ENCODE data around the gene ZPLD1. TPM values are rescaled to one million over a fixed set of nuclear protein-coding genes. Genes with fewer than 3 reads are reported as not detected.

The ZPLD1 gene
- total RNA-seq, 3 donors from 2014 or later = 0.33 to 0.59 TPM; not detected in 1

- Histone ChIP-seq H3K36me3 (no peaks in the 10 kb centered on the region), H3K4me3 (no peak overlapping the region), H3K27me3 (no peaks in the 10 kb centered on the region), H3K4me1 (no peaks in the 10 kb centered on the region), H3K27ac (no peak overlapping the region), H3K9me3 (no peaks in the 10 kb centered on the region)
- intact Hi-C loops (cut with DNase I; ENCODE audit: low total_unique reads) = no loop called here
- TF ChIP-seq POLR2AphosphoS5 (IDR thresholded peaks at IDR 0.05) (no peak), POLR2A (IDR thresholded peaks at IDR 0.05) (no peak), CTCF (IDR thresholded peaks at IDR 0.05) (no peak)
- DNase-seq (ENCODE audit: low spot score in 2 of 2) = no peak
These were observed 36.2 kb downstream of the ZPLD1 start for GRCh38 chr3:102471001-102471400.

- no peak for DNase-seq (ENCODE audit: low spot score in 2 of 2)
- TF ChIP-seq CTCF (IDR thresholded peaks at IDR 0.05) (no peak), POLR2A (IDR thresholded peaks at IDR 0.05) (no peak), POLR2AphosphoS5 (IDR thresholded peaks at IDR 0.05) (no peak)
- H3K36me3 ChIP-seq = no peaks in the 10 kb centered on the region
- intact Hi-C loops (cut with DNase I; ENCODE audit: low total_unique reads) = no loop called here
- H3K4me1 ChIP-seq = no peaks in the 10 kb centered on the region
- no peaks in the 10 kb centered on the region for H3K27me3 ChIP-seq
- no peak overlapping the region for H3K4me3 ChIP-seq
- H3K27ac ChIP-seq = no peak overlapping the region
- H3K9me3 ChIP-seq = no peaks in the 10 kb centered on the region
These were observed 36.7 kb downstream of the ZPLD1 start for GRCh38 chr3:102471491-102471890.

- Histone ChIP-seq H3K27me3 (no peaks in the 10 kb centered on the region), H3K9me3 (no peaks in the 10 kb centered on the region), H3K4me1 (no peaks in the 10 kb centered on the region), H3K4me3 (no peak overlapping the region), H3K27ac (no peak overlapping the region), H3K36me3 (no peaks in the 10 kb centered on the region)
- TF ChIP-seq POLR2AphosphoS5 (IDR thresholded peaks at IDR 0.05) (no peak), CTCF (IDR thresholded peaks at IDR 0.05) (no peak), POLR2A (IDR thresholded peaks at IDR 0.05) (no peak)
- DNase-seq (ENCODE audit: low spot score in 2 of 2) = no peak
- intact Hi-C loops (cut with DNase I; ENCODE audit: low total_unique reads) = no loop called here
These were observed 38.8 kb downstream of the ZPLD1 start for GRCh38 chr3:102473648-102474047.

- no peaks in the 10 kb centered on the region for H3K4me1 ChIP-seq
- no peaks in the 10 kb centered on the region for H3K27me3 ChIP-seq
- no peak overlapping the region for H3K27ac ChIP-seq
- intact Hi-C loops (cut with DNase I; ENCODE audit: low total_unique reads) = no loop called here
- no peaks in the 10 kb centered on the region for H3K9me3 ChIP-seq
- H3K4me3 ChIP-seq = no peak overlapping the region
- TF ChIP-seq CTCF (IDR thresholded peaks at IDR 0.05) = no peak
- TF ChIP-seq POLR2AphosphoS5 (IDR thresholded peaks at IDR 0.05) = no peak
- no peak for TF ChIP-seq POLR2A (IDR thresholded peaks at IDR 0.05)
- no peaks in the 10 kb centered on the region for H3K36me3 ChIP-seq
- DNase-seq (ENCODE audit: low spot score in 2 of 2) = no peak
These were observed 39.4 kb downstream of the ZPLD1 start for GRCh38 chr3:102474207-102474606.

GRCh38 chr3:102476198-102476597 is 41.4 kb downstream of the ZPLD1 start:
- Histone ChIP-seq H3K9me3 (no peaks in the 10 kb centered on the region), H3K4me1 (no peaks in the 10 kb centered on the region), H3K36me3 (no peaks in the 10 kb centered on the region), H3K4me3 (no peak overlapping the region), H3K27ac (no peak overlapping the region), H3K27me3 (no peaks in the 10 kb centered on the region)
- DNase-seq (ENCODE audit: low spot score in 2 of 2) = no peak
- intact Hi-C loops (cut with DNase I; ENCODE audit: low total_unique reads) = no loop called here
- TF ChIP-seq CTCF (IDR thresholded peaks at IDR 0.05) (no peak), POLR2AphosphoS5 (IDR thresholded peaks at IDR 0.05) (no peak), POLR2A (IDR thresholded peaks at IDR 0.05) (no peak)
